CD4-positive, alpha-beta T cell treated with Interleukin-10 for 1 hour (primary cell): ENCODE results near the gene KCNQ1.

ENCODE experiments used
- DNase-seq: peaks from one replicate; pipeline ENCODE4 v3.0.0-alpha.2; 2020

Gene KCNQ1

GRCh38 chr11:2760196-2760871, 315.5 kb downstream of the KCNQ1 start:
- DNase-seq, result no peak

GRCh38 chr11:2761131-2762030, 316.6 kb downstream of the KCNQ1 start:
- DNase-seq, result no peak

GRCh38 chr11:2762031-2762380, 317.2 kb downstream of the KCNQ1 start:
- DNase-seq, result no peak

GRCh38 chr11:2762451-2762850, 317.6 kb downstream of the KCNQ1 start:
- DNase-seq, result no peak

GRCh38 chr11:2763984-2764383, 319.2 kb downstream of the KCNQ1 start:
- no peak for DNase-seq

- no peak for DNase-seq
Measured at GRCh38 chr11:2765491-2765890, 320.7 kb downstream of the KCNQ1 start.

- DNase-seq, result no peak
Measured at GRCh38 chr11:2766166-2766565, 321.4 kb downstream of the KCNQ1 start.

GRCh38 chr11:2767071-2767470, 322.3 kb downstream of the KCNQ1 start:
- no peak for DNase-seq

GRCh38 chr11:2767801-2768200, 323.0 kb downstream of the KCNQ1 start:
- DNase-seq, result no peak

- DNase-seq, result no peak
Measured at GRCh38 chr11:2768471-2769408, 323.9 kb downstream of the KCNQ1 start.

- DNase-seq, result no peak
Measured at GRCh38 chr11:2769409-2770095, 324.7 kb downstream of the KCNQ1 start.

GRCh38 chr11:2770096-2770751, 325.4 kb downstream of the KCNQ1 start:
- no peak for DNase-seq

- DNase-seq, result no peak
Measured at GRCh38 chr11:2770761-2771301, 326.0 kb downstream of the KCNQ1 start.

- DNase-seq, result no peak
Measured at GRCh38 chr11:2771758-2772466, 327.1 kb downstream of the KCNQ1 start.

- DNase-seq, result no peak
Measured at GRCh38 chr11:2772544-2773031, 327.8 kb downstream of the KCNQ1 start.

GRCh38 chr11:2774173-2775082, 329.6 kb downstream of the KCNQ1 start:
- no peak for DNase-seq

GRCh38 chr11:2775083-2775625, 330.3 kb downstream of the KCNQ1 start:
- DNase-seq, result peak; percentile 12

GRCh38 chr11:2775626-2776350, 331.0 kb downstream of the KCNQ1 start:
- no peak for DNase-seq
